Type B pancreatic cell (in vitro differentiated cells): ENCODE results near the gene STK17B. TPM values are rescaled to one million over a fixed set of nuclear protein-coding genes. Genes with fewer than 3 reads are reported as not detected.

Experiments
- DNase-seq: peaks from one replicate; pipeline ENCODE4 v3.0.0; 2021; ENCODE audit warnings: mixed read lengths; ENCODE audit not compliant: unreplicated experiment; ENCODE audit errors: extremely low spot score
- H3K27ac Mint-ChIP-seq: 2 replicates; pipeline ENCODE4 v1.8.0; 2021; ENCODE audit warnings: mild to moderate bottlenecking, mixed read lengths
- H3K27me3 Mint-ChIP-seq: 2 replicates; pipeline ENCODE4 v1.8.0; 2021; ENCODE audit warnings: mixed read lengths
- H3K36me3 Mint-ChIP-seq: 2 replicates; pipeline ENCODE4 v1.8.0; 2021; ENCODE audit warnings: mixed read lengths
- H3K4me1 Mint-ChIP-seq: one replicate; pipeline ENCODE4 v1.8.0; 2021; ENCODE audit warnings: mixed read lengths; ENCODE audit not compliant: unreplicated experiment
- H3K4me3 Mint-ChIP-seq: 2 replicates; pipeline ENCODE4 v1.8.0; 2021; ENCODE audit warnings: mild to moderate bottlenecking, mixed read lengths
- H3K9me3 Mint-ChIP-seq: 2 replicates; pipeline ENCODE4 v1.8.0; 2021; ENCODE audit warnings: mixed read lengths
- total RNA-seq: library from RNA; stranded (reverse); gene quantifications from 2 replicates; pipeline ENCODE4 v1.2.1, GENCODE V29; 2021; ENCODE audit warnings: low replicate concordance
- TF ChIP-seq, protein P1 (sequence below): fragments of 200-600 bp; sonication (generic); conservative IDR thresholded peaks from 2 replicates; pipeline ENCODE4 v1.5.0; 2021; ENCODE audit warnings: antibody characterized with exemption, mild to moderate bottlenecking

Gene STK17B
- total RNA-seq, 1 donor from 2014 or later = 20.0 TPM

DNA sequence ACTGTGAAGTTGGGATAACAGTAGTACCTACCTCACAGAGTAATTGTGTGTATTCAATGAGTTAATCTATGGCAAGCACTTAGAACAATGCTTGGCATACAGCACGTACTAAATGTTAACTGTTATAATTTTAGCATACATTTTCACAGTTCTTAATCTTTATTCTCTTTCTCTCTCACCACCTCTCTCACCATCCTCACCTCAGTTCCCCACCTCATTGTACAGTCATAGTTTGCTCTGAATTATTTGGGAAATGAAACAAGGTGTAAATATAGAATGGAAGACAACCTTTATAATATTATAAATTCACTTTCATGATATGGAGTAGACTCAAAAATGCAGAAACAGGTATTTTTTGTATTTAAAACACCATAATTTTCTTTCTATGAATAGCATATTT is 62.8 kb downstream of the STK17B start:
- H3K36me3 Mint-ChIP-seq = peaks cover 3% of the 10 kb centered on the region
- H3K4me3 Mint-ChIP-seq = no peak overlapping the region
- H3K27me3 Mint-ChIP-seq = no peaks in the 10 kb centered on the region
- no peak for DNase-seq
- H3K27ac Mint-ChIP-seq = no peak overlapping the region
- TF ChIP-seq, protein P1, sequence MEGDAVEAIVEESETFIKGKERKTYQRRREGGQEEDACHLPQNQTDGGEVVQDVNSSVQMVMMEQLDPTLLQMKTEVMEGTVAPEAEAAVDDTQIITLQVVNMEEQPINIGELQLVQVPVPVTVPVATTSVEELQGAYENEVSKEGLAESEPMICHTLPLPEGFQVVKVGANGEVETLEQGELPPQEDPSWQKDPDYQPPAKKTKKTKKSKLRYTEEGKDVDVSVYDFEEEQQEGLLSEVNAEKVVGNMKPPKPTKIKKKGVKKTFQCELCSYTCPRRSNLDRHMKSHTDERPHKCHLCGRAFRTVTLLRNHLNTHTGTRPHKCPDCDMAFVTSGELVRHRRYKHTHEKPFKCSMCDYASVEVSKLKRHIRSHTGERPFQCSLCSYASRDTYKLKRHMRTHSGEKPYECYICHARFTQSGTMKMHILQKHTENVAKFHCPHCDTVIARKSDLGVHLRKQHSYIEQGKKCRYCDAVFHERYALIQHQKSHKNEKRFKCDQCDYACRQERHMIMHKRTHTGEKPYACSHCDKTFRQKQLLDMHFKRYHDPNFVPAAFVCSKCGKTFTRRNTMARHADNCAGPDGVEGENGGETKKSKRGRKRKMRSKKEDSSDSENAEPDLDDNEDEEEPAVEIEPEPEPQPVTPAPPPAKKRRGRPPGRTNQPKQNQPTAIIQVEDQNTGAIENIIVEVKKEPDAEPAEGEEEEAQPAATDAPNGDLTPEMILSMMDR = no peak
- H3K4me1 Mint-ChIP-seq = peaks cover 16% of the 10 kb centered on the region
- no peaks in the 10 kb centered on the region for H3K9me3 Mint-ChIP-seq

DNA sequence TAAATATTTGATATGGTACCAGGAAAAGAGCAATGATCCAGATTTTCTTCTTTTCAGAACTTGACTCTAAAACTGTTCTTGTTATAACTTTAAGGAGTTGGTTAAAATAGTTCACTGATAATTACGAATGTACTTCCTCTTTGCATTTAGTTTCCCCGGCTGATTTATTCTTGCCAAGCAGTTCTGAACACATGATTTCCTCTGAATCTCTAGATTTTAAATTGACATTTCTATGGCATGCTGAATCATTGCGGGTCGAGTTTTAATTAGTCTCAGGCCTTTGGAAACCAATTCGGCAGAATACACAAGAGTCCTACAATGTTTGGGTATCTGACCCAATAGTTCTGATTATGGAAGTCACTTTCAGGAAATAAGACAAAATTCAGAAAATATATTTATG is 65.4 kb downstream of the STK17B start:
- Mint-ChIP-seq H3K27me3 (no peaks in the 10 kb centered on the region), H3K27ac (no peak overlapping the region), H3K4me3 (no peak overlapping the region), H3K4me1 (peaks cover 19% of the 10 kb centered on the region), H3K9me3 (no peaks in the 10 kb centered on the region), H3K36me3 (peaks cover 3% of the 10 kb centered on the region)
- TF ChIP-seq, protein P1 = no peak
- no peak for DNase-seq

DNA sequence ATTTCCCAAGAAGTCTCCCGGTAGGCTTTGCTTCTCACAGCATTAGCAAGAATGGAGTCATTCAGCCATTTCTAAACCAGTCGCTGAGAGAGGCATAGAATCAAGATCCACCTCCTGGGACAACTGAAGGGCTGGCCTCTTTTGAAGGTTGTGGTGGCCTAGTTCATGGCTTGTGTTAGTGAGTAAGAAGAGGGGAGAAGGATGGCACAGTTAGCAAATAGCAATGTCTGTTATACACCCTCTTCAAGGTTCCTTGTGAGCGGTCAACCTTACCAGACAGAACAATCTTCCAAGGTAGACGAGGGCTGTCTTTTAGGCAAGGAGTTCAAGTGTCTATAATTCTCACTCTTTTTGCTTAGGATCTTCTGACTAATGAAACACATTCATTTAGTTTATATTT is 67.3 kb downstream of the STK17B start:
- DNase-seq = no peak
- H3K27me3 Mint-ChIP-seq = no peaks in the 10 kb centered on the region
- no peak overlapping the region for H3K4me3 Mint-ChIP-seq
- H3K27ac Mint-ChIP-seq = no peak overlapping the region
- H3K4me1 Mint-ChIP-seq = peaks cover 21% of the 10 kb centered on the region
- H3K36me3 Mint-ChIP-seq = peaks cover 3% of the 10 kb centered on the region
- H3K9me3 Mint-ChIP-seq = no peaks in the 10 kb centered on the region
- TF ChIP-seq, protein P1 = no peak

DNA sequence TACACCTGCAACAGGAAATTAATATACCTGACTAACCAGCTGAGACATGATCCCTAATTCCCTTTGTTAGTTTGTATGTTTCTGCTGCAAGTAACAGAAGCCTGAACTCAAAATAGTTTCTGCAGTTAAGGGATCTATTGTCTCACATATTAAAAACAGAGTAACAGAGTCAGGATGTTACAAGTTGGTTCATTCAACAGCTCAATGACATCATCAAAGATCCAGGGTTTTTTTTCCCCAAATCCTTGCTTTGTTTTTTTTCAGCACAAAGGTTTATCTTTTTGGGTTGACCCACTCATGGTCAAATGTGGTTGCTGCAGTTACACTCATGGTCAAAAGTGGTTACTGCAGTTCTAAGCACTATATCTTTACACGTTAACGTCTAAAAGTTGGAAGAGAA is 67.8 kb downstream of the STK17B start:
- H3K4me3 Mint-ChIP-seq = no peak overlapping the region
- DNase-seq = no peak
- H3K36me3 Mint-ChIP-seq = peaks cover 3% of the 10 kb centered on the region
- peaks cover 2% of the 10 kb centered on the region for H3K27me3 Mint-ChIP-seq
- H3K4me1 Mint-ChIP-seq = peaks cover 21% of the 10 kb centered on the region
- H3K27ac Mint-ChIP-seq = no peak overlapping the region
- TF ChIP-seq, protein P1 = no peak
- H3K9me3 Mint-ChIP-seq = no peaks in the 10 kb centered on the region

DNA sequence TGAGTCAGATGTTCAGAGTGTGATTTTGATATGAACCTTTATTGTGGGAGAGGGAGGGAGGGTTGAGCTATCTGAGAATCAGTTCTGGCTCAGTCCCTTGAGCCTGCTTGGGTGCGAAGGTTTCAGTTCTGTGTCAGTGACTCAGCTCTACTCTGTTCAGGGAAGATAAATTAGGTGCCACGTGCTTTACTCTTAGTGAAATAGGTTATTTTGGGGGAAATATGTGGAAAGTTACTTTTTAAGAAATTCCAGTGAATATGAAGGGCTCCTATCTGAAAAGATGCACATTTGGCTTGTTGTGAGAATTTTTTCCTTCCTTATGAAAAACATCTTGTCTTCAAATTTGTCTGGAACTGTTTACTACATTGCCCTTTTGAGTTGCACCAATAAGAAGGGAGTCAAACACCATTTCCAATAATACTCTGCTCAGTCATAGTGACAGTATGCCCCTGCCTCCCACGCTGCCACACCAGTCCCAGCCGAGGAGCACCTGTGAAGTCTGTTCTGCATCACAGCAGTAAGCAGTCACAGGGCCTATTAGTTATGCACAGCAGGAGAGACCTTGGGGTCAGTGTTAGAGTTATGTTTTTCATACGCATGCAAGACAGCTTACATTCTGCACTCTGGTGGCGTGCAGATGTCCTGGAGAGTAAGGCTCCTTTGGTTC is 69.9 kb downstream of the STK17B start:
- peaks cover 21% of the 10 kb centered on the region for H3K4me1 Mint-ChIP-seq
- no peak for DNase-seq
- H3K4me3 Mint-ChIP-seq = no peak overlapping the region
- H3K36me3 Mint-ChIP-seq = peaks cover under 1% of the 10 kb centered on the region
- H3K9me3 Mint-ChIP-seq = no peaks in the 10 kb centered on the region
- H3K27me3 Mint-ChIP-seq = peaks cover 3% of the 10 kb centered on the region
- no peak overlapping the region for H3K27ac Mint-ChIP-seq
- TF ChIP-seq, protein P1 = no peak
